DMS153 (cell line): ENCODE data around the gene C2orf81.
"Not testable (repeated sequence)": the region's sequence is repeated elsewhere in the genome, so short reads cannot be mapped to it uniquely, and the experiment has no call there.

Source experiments
- DNase-seq: peaks from one replicate; lab custom pipeline; 2025; lab: John Stamatoyannopoulos, UW

Gene C2orf81

GRCh38 chr2:74421221-74421870 is at the start of gene C2orf81, which contains the start of gene WDR54:
C2orf81 (minus strand) TSS chr2:74421619; CDS start chr2:74421560, 59 bp downstream.
WDR54 (plus strand) TSS chr2:74421730; CDS start chr2:74422154, 424 bp downstream.
- peak; percentile 93 for DNase-seq

GRCh38 chr2:74470742-74471141 is 49.3 kb upstream of the C2orf81 start:
- not testable (repeated sequence) for DNase-seq

- no peak for DNase-seq
Measured at GRCh38 chr2:74464406-74464805, 43.0 kb upstream of the C2orf81 start.

GRCh38 chr2:74462786-74463105 is 41.3 kb upstream of the C2orf81 start:
- no peak for DNase-seq

GRCh38 chr2:74462054-74462785 is 40.8 kb upstream of the C2orf81 start:
- no peak for DNase-seq

GRCh38 chr2:74461187-74462053 is 40.0 kb upstream of the C2orf81 start:
- no peak for DNase-seq

- not testable (repeated sequence) for DNase-seq
Measured at GRCh38 chr2:74460187-74460586, 38.8 kb upstream of the C2orf81 start.

- DNase-seq = not testable (repeated sequence)
Measured at GRCh38 chr2:74459503-74460118, 38.2 kb upstream of the C2orf81 start.

- no peak for DNase-seq
Measured at GRCh38 chr2:74458938-74459363, 37.5 kb upstream of the C2orf81 start.

GRCh38 chr2:74458132-74458937 is 36.9 kb upstream of the C2orf81 start, which contains the start of gene WBP1:
WBP1 (plus strand) TSS chr2:74458438; CDS start chr2:74458603, 165 bp downstream.
- peak; percentile 100 for DNase-seq

- DNase-seq = peak; percentile 48
Measured at GRCh38 chr2:74457549-74458131, 36.2 kb upstream of the C2orf81 start.

- DNase-seq = no peak
Measured at GRCh38 chr2:74457129-74457548, 35.7 kb upstream of the C2orf81 start.

- DNase-seq = peak; percentile 93
Measured at GRCh38 chr2:74454654-74455511, 33.5 kb upstream of the C2orf81 start, which contains the start of gene INO80B. INO80B (plus strand) TSS chr2:74455087; CDS start chr2:74455117, 30 bp downstream.

GRCh38 chr2:74450570-74451190 is 29.3 kb upstream of the C2orf81 start:
- DNase-seq = no peak

- DNase-seq = no peak
Measured at GRCh38 chr2:74448771-74449170, 27.4 kb upstream of the C2orf81 start.

- DNase-seq = no peak
Measured at GRCh38 chr2:74447230-74447999, 26.0 kb upstream of the C2orf81 start.

- no peak for DNase-seq
Measured at GRCh38 chr2:74444498-74445318, 23.3 kb upstream of the C2orf81 start.
